GM15510 (cell line): Measurements from ENCODE around the gene PRTN3.

ENCODE experiments used
- POLR2A ChIP-seq: IDR thresholded peaks from 3 replicates; pipeline ENCODE4 v1.6.1; 2011; ENCODE audit warnings: borderline replicate concordance; ENCODE audit not compliant: insufficient read length; ENCODE audit errors: extremely low read depth

PRTN3 gene

DNA sequence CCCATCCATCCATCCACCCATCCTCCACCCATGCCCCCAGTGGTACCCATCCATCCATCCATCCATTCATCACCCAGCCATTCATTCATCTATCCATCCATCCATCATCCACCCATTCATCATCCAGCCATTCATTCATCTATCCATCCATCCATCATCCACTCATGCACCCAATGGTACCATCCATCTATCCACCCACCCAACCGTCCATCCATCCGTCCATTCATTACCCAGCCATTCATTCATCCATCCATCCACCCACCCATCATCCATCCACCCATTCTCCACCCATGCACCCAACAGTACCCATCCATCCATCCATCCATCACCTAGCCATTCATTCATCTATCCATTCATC is 24.3 kb upstream of the PRTN3 start:
- no peak for TF ChIP-seq POLR2A

- TF ChIP-seq POLR2A, result no peak
Measured at GRCh38 chr19:821231-821824, 19.5 kb upstream of the PRTN3 start.

- no peak for TF ChIP-seq POLR2A
Measured at GRCh38 chr19:821825-822503, 18.8 kb upstream of the PRTN3 start, which contains the start of gene PLPPR3. PLPPR3 (minus strand) TSS chr19:821955; CDS start chr19:821559, 396 bp downstream.

DNA sequence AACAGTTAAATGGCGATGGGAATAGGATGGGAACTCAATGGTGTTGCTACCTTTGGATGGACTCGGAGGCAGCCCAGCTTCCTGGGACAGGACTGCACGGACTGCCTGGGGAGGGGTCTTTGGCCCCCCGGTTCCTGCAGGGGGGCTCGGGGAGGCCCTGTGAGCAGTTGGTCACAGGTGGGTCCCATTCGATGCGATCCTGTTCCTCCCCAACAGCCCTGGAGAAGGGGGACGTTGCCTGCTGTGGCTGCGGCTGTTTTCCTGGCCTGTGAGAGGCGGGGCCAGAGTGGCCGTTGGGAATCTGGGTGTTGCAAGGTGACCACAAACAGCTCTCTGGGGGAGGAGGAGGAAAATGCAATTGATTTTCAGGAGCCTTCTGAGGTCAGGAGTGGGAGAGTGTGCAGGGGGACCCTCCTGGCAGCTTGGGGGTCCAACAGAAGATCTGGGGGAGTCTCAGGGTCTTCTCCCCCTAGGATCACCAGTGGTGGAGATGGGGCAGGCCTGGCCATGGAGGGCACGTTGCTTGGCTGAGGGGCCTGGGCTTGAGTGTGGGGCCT is 17.2 kb upstream of the PRTN3 start:
- no peak for TF ChIP-seq POLR2A

GRCh38 chr19:824885-825284 is 15.9 kb upstream of the PRTN3 start:
- no peak for TF ChIP-seq POLR2A

DNA sequence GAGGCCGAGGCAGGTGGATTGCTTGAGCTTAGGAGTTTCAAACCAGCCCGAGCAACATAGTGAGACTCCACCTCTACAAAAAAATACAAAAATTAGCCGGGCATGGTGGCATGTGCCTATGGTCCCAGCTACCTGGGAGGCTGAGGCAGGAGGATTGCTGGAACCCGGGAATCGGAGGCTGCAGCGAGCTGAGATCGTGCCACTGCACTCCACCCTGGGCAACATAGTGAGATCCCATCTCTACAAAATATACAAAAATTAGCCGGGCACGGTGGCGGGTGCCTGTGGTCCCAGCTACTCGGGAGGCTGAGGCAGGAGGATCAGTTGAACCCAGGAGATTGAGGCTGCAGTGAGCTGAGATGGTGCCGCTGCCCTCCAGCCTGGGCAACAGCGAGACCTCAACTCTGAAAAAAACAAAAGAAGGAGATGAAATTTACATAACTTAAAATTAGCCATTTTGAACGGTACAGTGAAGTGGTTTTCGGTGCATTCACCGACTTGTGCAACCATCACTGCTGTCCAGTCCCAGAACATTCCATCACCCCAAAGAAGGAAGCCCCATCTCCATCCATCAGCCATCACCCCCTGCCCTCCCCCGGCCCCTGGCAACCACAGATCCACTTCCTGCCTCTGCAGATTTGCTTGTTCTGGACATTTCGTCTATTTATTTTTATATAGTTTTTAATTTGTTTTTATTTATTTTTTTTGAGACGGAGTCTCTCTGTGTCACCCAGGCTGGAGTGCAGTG is 14.7 kb upstream of the PRTN3 start:
- TF ChIP-seq POLR2A, result no peak

GRCh38 chr19:827314-827709 is 13.5 kb upstream of the PRTN3 start:
- no peak for TF ChIP-seq POLR2A

GRCh38 chr19:827710-828321 is 13.0 kb upstream of the PRTN3 start, which contains the start of gene AZU1:
AZU1 (plus strand) TSS chr19:827837; CDS start chr19:827847, 10 bp downstream.
- TF ChIP-seq POLR2A, result no peak

DNA sequence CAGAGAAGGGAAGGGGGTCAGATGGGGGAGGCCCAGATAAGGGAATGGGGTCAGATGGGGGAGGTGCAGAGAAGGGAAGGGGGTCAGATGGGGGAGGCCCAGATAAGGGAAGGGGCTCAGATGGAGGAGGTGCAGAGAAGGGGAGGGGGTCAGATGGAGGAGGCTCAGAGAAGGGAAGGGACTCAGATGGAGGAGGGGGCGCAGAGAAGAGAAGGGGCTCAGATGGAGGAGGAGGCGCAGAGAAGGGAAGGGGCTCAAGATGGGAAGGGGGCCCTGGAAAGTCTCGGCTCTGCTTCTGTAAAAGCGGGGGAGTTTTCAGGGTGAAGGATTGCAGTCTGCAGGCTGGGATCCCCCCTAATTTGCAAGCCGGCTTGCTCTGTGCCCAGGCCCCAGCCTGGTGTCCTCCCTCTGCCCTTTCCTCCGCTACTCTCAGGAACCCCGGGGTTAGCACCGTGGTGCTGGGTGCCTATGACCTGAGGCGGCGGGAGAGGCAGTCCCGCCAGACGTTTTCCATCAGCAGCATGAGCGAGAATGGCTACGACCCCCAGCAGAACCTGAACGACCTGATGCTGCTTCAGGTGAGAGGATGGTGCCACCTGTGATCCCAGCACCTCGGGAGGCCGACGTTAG is 11.6 kb upstream of the PRTN3 start:
- no peak for TF ChIP-seq POLR2A

GRCh38 chr19:831407-832369 is 9.1 kb upstream of the PRTN3 start:
- TF ChIP-seq POLR2A, result no peak

GRCh38 chr19:834216-834615 is 6.6 kb upstream of the PRTN3 start:
- TF ChIP-seq POLR2A, result no peak

- no peak for TF ChIP-seq POLR2A
Measured at GRCh38 chr19:835210-835810, 5.5 kb upstream of the PRTN3 start.

DNA sequence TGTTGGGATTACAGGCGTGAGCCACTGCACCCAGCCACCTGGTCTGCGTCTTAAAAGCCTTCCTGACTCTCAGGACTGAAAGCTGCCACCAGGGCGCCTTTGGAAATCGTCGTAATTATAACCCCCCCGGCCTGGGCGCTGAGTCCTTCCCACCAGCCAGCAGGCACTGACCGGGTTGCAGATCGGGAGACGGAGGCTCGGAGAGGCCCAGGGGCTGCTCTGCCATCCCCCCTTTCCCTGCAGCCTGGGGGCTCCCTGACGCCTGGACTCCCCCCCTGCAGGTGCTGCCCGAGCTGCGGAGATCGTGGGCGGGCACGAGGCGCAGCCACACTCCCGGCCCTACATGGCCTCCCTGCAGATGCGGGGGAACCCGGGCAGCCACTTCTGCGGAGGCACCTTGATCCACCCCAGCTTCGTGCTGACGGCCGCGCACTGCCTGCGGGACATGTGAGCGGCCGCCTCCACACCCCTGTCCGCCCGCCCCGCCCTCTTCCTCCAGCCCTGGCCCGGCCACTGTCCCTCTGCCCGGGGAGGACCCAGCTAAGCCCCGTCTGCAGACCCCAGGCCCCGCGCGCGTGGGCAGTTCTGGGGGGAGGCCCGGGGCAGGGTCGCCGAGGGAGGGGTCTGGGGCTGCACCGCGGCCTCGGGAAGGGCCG is 2.5 kb downstream of the PRTN3 start:
- TF ChIP-seq POLR2A, result no peak

DNA sequence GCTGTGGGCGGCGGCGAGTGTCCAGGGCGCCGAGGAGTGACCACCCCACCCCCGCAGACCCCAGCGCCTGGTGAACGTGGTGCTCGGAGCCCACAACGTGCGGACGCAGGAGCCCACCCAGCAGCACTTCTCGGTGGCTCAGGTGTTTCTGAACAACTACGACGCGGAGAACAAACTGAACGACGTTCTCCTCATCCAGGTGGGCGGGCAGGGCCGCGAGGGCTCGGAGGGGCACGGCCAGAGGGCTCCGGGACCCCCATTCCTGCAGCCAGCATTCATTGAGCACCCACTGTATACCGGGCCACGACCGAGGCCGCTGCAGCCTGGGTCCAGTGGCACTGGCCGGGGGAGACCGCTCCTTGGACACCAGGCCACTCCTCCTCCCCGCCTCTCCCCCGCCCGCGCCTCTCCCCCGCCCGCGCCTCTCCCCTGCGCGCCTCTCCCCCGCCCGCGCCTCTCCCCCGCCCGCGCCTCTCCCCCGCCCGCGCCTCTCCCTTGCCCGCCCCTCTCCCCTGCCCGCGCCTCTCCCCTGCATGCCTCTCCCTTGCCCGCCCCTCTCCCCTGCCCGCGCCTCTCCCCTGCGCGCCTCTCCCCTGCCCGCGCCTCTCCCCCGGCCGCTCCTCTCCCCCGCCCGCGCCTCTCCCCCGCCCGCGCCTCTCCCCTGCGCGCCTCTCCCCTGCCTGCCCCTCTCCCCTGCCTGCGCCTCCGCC is 3.2 kb downstream of the PRTN3 start:
- no peak for TF ChIP-seq POLR2A
